GM13977 (cell line): Measurements from ENCODE around the gene SEH1L.

ENCODE experiments used
- DNase-seq: peaks from one replicate; pipeline ENCODE4 v3.0.0; 2012; ENCODE audit warnings: low spot score
- CTCF ChIP-seq: IDR thresholded peaks from 2 replicates; pipeline ENCODE4 v1.5.1; 2012; ENCODE audit warnings: mild to moderate bottlenecking, control low read depth; ENCODE audit not compliant: insufficient read depth; ENCODE audit errors: extremely low read depth, missing control alignments
- in situ Hi-C: fragments of 300-500 bp; cut with MboI; formaldehyde crosslinking; loops from one replicate; pipeline ENCODE4 v1.12.0; 2022; ENCODE audit warnings: low sequenced_read_pairs, low pct_unique_long_range_greater_than_20kb, mixed read lengths, inconsistent platforms; ENCODE audit not compliant: unreplicated experiment

The SEH1L gene

GRCh38 chr18:13014818-13015217 lies 67.0 kb downstream of the SEH1L start:
- DNase-seq: no peak
- TF ChIP-seq CTCF: no peak
- in situ Hi-C loops: loop anchor here (25.0 kb wide), 1 partner anchor 97 kb away; no protein-coding TSS in a partner anchor

GRCh38 chr18:13017247-13017875 lies 69.5 kb downstream of the SEH1L start:
- no peak for TF ChIP-seq CTCF
- in situ Hi-C loops: loop anchor here (25.0 kb wide), 1 partner anchor 95 kb away; no protein-coding TSS in a partner anchor
- no peak for DNase-seq

GRCh38 chr18:13018374-13018773 lies 70.6 kb downstream of the SEH1L start:
- no peak for TF ChIP-seq CTCF
- in situ Hi-C loops: loop anchor here (25.0 kb wide), 1 partner anchor 94 kb away; no protein-coding TSS in a partner anchor
- no peak for DNase-seq

- no peak for TF ChIP-seq CTCF
- in situ Hi-C loops: loop anchor here (25.0 kb wide), 1 partner anchor 93 kb away; no protein-coding TSS in a partner anchor
- DNase-seq: no peak
These were observed 71.5 kb downstream of the SEH1L start for GRCh38 chr18:13019301-13019700.

GRCh38 chr18:13022644-13023043 lies 74.8 kb downstream of the SEH1L start:
- no peak for TF ChIP-seq CTCF

GRCh38 chr18:13025233-13025632 lies 77.4 kb downstream of the SEH1L start:
- DNase-seq: no peak
- in situ Hi-C loops: no loop called here
- no peak for TF ChIP-seq CTCF

More at GRCh38 chr18:13022644-13023043, 74.8 kb downstream of the SEH1L start:
- no peak for DNase-seq
- in situ Hi-C loops: loop anchor here (25.0 kb wide), 1 partner anchor 90 kb away; no protein-coding TSS in a partner anchor
